HEK293T (cell line): Measurements from ENCODE around the gene TSHR.

Source experiments
- CTCF ChIA-PET: fragments of 350-600 bp; formaldehyde crosslinking; extraction: SDS; loops from one replicate; lab custom pipeline; 2021; ENCODE audit warnings: antibody characterized with exemption, inconsistent platforms; lab: Yijun Ruan, JAX
- POLR2A ChIA-PET: fragments of 350-600 bp; formaldehyde crosslinking; extraction: SDS; loops from one replicate; lab custom pipeline; 2020; ENCODE audit warnings: antibody characterized with exemption, inconsistent platforms; lab: Yijun Ruan, JAX
- DNase-seq: peaks from one replicate; pipeline ENCODE4 v3.0.0; 2012; ENCODE audit warnings: mixed read lengths; ENCODE audit errors: extremely low spot score
- ARNT ChIP-seq: fragments of 450-650 bp; IDR thresholded peaks from 2 replicates; pipeline ENCODE4 v1.6.1; 2017; ENCODE audit warnings: mild to moderate bottlenecking
- BHLHE40 ChIP-seq: fragments of 450-650 bp; IDR thresholded peaks from 2 replicates; pipeline ENCODE4 v1.6.1; 2016; ENCODE audit warnings: mild to moderate bottlenecking, moderate library complexity, borderline replicate concordance
- CTBP1 ChIP-seq: fragments of 450-650 bp; IDR thresholded peaks from 2 replicates; pipeline ENCODE4 v1.6.1; 2016; ENCODE audit warnings: borderline replicate concordance
- ELF4 ChIP-seq: fragments of 450-650 bp; IDR thresholded peaks from 2 replicates; pipeline ENCODE4 v1.6.1; 2017; ENCODE audit warnings: antibody characterized with exemption
- FOXA1 ChIP-seq: fragments of 450-650 bp; IDR thresholded peaks from 2 replicates; pipeline ENCODE4 v1.6.1; 2016; ENCODE audit warnings: mild to moderate bottlenecking
- FOXK2 ChIP-seq: fragments of 450-650 bp; IDR thresholded peaks from 2 replicates; pipeline ENCODE4 v1.6.1; 2016; ENCODE audit warnings: mild to moderate bottlenecking
- FOXM1 ChIP-seq: fragments of 450-650 bp; IDR thresholded peaks from 2 replicates; pipeline ENCODE4 v1.6.1; 2017; ENCODE audit warnings: mild to moderate bottlenecking, borderline replicate concordance
- HDGF ChIP-seq: fragments of 450-650 bp; IDR thresholded peaks from 2 replicates; pipeline ENCODE4 v1.6.1; 2017; ENCODE audit warnings: antibody characterized with exemption, borderline replicate concordance
- L3MBTL2 ChIP-seq: fragments of 450-650 bp; conservative IDR thresholded peaks from 2 replicates; pipeline ENCODE4 v1.6.1; 2016; ENCODE audit warnings: mild to moderate bottlenecking
- LEF1 ChIP-seq: fragments of 450-650 bp; IDR thresholded peaks from 2 replicates; pipeline ENCODE4 v1.6.1; 2017; ENCODE audit warnings: mild to moderate bottlenecking, borderline replicate concordance
- NFRKB ChIP-seq: fragments of 450-650 bp; IDR thresholded peaks from 2 replicates; pipeline ENCODE4 v1.6.1; 2016; ENCODE audit warnings: mild to moderate bottlenecking, moderate library complexity
- SP1 ChIP-seq: fragments of 450-650 bp; IDR thresholded peaks from 2 replicates; pipeline ENCODE4 v1.6.1; 2017
- SUZ12 ChIP-seq: fragments of 450-650 bp; IDR thresholded peaks from 2 replicates; pipeline ENCODE4 v1.6.1; 2016; ENCODE audit warnings: mild to moderate bottlenecking
- TARDBP ChIP-seq: fragments of 450-650 bp; IDR thresholded peaks from 2 replicates; pipeline ENCODE4 v1.6.1; 2016
- ZNF384 ChIP-seq: fragments of 450-650 bp; IDR thresholded peaks from 2 replicates; pipeline ENCODE4 v1.6.1; 2016
- TF ChIP-seq, protein P1 (sequence below): fragments of 450-650 bp; IDR thresholded peaks from 2 replicates; pipeline ENCODE4 v1.6.1; 2016

Gene TSHR

DNA sequence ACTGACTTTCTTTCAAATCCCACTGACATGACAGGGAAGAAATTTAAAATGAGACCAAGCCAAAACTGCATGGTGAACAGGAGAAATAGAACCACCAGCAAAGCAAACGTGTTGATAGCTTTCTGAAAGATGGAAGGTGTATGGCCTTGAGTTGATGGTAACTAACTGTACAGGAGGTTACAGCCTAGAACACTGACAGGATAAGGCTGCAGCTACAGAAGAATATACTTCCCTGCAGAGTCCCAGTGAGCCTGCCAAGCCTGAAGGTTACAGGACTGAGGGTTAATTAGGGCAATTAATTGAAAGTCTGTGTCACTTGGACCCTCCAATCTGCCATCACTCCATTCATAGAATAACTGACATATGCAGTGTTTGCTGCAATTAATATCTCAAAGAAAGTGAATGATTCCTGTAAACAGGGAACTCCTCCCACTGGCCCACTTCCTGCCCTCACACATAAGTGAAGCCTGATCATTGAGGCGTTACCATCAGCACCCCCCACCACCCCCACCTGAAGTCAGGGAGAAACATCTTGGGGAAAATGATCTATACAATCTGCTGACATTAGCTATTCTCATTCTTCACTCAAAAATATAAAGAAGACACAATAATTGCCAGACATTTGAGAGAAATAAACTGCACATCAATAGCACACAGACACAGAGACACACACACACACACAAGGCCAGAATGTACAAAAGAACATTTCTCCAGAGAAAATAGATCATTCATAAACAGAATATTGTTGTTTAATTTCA lies 191.9 kb downstream of the TSHR start:
- POLR2A ChIA-PET: no interaction called here
- CTCF ChIA-PET: interaction anchor here (1.1 kb wide), 1 partner anchor 15 kb away, joined by 3 read pairs; no protein-coding TSS in a partner anchor
- no peak for TF ChIP-seq CTBP1
- no peak for TF ChIP-seq ZNF384
- TF ChIP-seq BHLHE40: no peak
- TF ChIP-seq FOXK2: no peak
- TF ChIP-seq FOXA1: no peak
- TF ChIP-seq L3MBTL2: no peak
- TF ChIP-seq NFRKB: no peak
- TF ChIP-seq ELF4: no peak
- no peak for TF ChIP-seq LEF1
- TF ChIP-seq ARNT: no peak
- no peak for TF ChIP-seq FOXM1
- no peak for TF ChIP-seq HDGF
- TF ChIP-seq TARDBP: no peak
- no peak for TF ChIP-seq SP1
- TF ChIP-seq, protein P1, sequence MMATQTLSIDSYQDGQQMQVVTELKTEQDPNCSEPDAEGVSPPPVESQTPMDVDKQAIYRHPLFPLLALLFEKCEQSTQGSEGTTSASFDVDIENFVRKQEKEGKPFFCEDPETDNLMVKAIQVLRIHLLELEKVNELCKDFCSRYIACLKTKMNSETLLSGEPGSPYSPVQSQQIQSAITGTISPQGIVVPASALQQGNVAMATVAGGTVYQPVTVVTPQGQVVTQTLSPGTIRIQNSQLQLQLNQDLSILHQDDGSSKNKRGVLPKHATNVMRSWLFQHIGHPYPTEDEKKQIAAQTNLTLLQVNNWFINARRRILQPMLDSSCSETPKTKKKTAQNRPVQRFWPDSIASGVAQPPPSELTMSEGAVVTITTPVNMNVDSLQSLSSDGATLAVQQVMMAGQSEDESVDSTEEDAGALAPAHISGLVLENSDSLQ: no peak
- no peak for TF ChIP-seq SUZ12
- DNase-seq: no peak

DNA sequence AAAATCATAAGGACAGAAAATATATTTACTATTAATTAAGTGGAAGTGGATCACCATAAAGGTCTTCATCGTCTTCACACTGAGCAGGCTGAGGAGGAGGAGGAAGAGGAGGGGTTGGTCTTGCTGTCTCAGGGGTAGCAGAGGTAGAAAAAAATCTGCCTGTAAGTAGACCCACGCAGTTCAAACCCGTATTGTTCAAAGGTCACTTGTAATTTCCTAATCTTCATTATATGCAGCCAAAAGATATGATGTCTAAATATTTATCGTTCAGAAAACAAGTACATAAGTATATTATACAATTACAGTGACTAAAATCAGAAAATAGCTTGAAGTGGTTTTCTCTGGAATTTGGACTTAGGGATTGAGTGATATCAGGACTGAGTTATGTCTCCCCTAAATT lies 193.2 kb downstream of the TSHR start:
- TF ChIP-seq ELF4 (no peak), BHLHE40 (no peak), SP1 (no peak), NFRKB (no peak), CTBP1 (no peak), L3MBTL2 (no peak), SUZ12 (no peak), FOXM1 (no peak), HDGF (no peak)
- ChIA-PET POLR2A (no interaction called here), CTCF (no interaction called here)
- no peak for DNase-seq

DNA sequence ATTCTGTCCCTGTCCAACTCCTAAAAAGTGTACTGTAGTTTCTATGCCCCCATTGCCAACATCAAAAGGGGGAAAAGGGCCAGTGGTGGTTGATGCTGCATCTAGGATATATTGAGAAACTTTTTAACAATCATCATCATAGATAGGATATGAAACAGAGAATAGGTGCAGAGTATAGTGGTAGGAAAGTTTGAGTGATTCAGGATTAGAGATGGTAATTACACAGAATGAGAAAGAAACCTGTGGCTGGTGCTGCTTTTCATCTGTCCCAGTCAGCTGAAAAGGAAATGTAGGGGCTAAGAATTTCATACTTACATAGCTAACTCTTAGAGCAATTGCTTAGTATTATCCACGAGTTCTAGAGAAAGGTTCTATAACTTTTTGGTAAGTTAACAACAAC lies 197.8 kb downstream of the TSHR start:
- ChIA-PET CTCF (no interaction called here), POLR2A (interaction anchor here (1.1 kb wide), 1 partner anchor 17 kb away, joined by 3 read pairs; no protein-coding TSS in a partner anchor)
- no peak for TF ChIP-seq CTBP1
- TF ChIP-seq HDGF: no peak
- TF ChIP-seq BHLHE40: no peak
- TF ChIP-seq FOXA1: no peak
- TF ChIP-seq SP1: no peak
- no peak for TF ChIP-seq LEF1
- no peak for TF ChIP-seq ELF4
- TF ChIP-seq ARNT: no peak
- TF ChIP-seq FOXK2: no peak
- no peak for TF ChIP-seq FOXM1
- no peak for TF ChIP-seq SUZ12
- no peak for TF ChIP-seq ZNF384
- TF ChIP-seq NFRKB: no peak
- TF ChIP-seq TARDBP: no peak
- TF ChIP-seq, protein P1: no peak
- TF ChIP-seq L3MBTL2: no peak
- DNase-seq: no peak

DNA sequence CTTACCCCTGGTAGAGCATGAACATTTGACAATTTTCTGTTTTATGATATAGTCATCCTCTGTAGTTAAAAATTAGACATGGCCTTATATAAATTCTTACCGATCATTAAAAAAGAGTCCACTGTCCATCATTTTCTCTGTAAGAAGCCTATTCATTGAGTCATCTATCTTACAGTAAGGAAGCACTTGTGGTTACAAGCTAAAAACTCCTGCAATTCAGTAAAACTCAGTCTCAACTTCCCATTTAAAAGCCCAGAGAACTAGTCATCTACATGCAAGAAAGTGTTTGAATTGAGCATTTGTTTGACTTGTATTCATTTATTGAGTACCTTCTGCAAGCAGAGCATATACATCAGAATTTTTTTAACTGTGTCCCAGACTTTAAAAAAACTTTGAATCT lies 202.0 kb downstream of the TSHR start:
- DNase-seq: no peak
- CTCF ChIA-PET: no interaction called here

DNA sequence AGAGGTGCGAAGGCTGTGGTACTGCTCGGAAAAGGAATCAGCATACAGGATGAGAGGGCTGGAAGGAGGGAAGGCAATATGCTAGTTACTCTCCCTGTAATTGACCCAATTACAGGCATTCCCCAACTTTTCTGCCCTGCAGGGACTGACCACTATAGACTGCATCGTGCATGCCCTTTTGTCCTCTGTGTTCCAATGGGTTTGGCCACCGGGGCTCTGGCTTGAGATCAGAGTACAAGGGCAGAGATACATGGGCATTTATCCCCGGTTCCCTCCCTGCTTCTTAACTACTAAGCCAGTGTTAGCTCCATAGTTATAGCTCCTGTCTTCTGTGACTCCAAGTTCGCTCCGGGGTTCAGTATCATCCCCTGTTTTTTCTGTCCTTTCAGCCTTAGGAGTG lies 205.7 kb downstream of the TSHR start:
- ChIA-PET CTCF (no interaction called here), POLR2A (interaction anchor here (1.5 to 1.7 kb wide), 2 partner anchors 9 to 58 kb away, joined by 3 to 7 read pairs; no protein-coding TSS in a partner anchor)
- no peak for DNase-seq
- TF ChIP-seq LEF1 (no peak), FOXK2 (no peak), L3MBTL2 (no peak), BHLHE40 (no peak), FOXA1 (no peak), TARDBP (no peak), SUZ12 (no peak), HDGF (no peak), ARNT (no peak), ZNF384 (no peak), SP1 (no peak), CTBP1 (no peak), ELF4 (no peak), FOXM1 (no peak)
- TF ChIP-seq, protein P1: no peak

More for the DNA sequence above, 202.0 kb downstream of the TSHR start:
- POLR2A ChIA-PET: no interaction called here
- no peak for TF ChIP-seq NFRKB
- TF ChIP-seq, protein P1: no peak
- TF ChIP-seq LEF1: no peak
- TF ChIP-seq FOXA1: no peak
- TF ChIP-seq SP1: no peak
- no peak for TF ChIP-seq ZNF384
- TF ChIP-seq BHLHE40: no peak
- TF ChIP-seq ARNT: no peak
- no peak for TF ChIP-seq SUZ12
- TF ChIP-seq FOXK2: no peak
- no peak for TF ChIP-seq CTBP1
- no peak for TF ChIP-seq TARDBP
- no peak for TF ChIP-seq HDGF
- no peak for TF ChIP-seq ELF4
- no peak for TF ChIP-seq L3MBTL2
- no peak for TF ChIP-seq FOXM1
